GM18858 (cell line): ENCODE results near the gene ARNT2.

Experiments used
- ATAC-seq: cut with Tn5 transposase; IDR thresholded peaks from one replicate; pipeline ENCODE4 v1.9.1; 2021; ENCODE audit not compliant: unreplicated experiment

The ARNT2 gene

DNA sequence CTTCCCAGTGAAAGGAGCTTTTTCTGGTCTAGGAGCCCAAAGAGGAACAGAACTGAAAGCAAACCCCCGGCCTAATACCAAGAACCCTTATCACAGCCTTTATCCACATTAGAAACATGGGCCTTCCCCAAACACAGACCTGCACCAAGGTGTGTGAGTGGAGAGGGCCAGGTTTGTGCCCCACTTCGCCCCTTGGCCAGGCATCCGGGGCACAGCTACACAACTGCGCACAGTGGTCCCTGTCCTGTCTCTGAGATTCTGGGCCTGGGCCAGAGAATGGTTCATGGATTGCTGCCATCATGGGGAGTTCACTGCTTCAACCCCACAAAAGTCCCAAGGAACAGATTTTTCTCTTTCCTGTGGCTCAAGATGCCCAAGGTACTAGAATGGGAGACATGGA is 165.5 kb downstream of the ARNT2 start:
- ATAC-seq, result no peak

DNA sequence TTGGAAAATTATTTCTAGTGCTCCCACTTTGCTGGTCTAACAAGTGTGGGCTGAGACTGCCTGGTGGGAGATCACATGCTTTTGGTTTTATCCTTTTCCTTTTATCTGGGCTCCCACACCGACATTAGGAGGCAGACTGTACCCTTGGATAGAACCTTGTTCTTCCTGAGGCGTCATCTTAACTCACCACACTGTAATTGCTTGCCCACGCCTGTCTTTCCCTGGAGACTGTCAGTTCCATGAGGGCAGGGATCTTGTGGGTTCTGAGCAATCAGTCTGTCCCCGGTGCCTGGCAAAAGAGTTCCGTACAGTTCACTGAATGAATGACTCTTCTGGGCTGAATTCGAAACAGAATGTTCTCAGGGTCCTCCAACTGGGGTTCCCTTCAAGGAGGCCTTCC is 166.4 kb downstream of the ARNT2 start:
- ATAC-seq, result no peak

DNA sequence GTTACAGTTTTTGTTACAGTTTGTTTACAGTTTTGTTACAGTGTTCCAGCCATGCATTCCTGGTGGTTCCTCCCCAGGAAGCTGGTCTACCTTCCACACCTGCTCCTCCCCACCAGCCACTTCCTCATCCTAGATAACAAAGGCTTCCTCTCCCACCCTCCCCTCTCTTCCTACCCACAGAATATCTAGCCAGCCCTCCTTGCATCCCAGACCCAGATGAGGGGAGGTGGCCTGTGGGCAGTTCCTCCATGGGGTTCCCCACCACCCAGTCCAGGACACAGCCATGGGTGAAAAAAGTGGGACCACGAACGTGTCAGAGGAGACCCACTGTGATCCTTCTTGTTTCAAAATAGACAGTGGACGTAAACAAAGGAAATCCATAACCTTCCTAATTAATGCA is 168.2 kb downstream of the ARNT2 start:
- ATAC-seq, result no peak

DNA sequence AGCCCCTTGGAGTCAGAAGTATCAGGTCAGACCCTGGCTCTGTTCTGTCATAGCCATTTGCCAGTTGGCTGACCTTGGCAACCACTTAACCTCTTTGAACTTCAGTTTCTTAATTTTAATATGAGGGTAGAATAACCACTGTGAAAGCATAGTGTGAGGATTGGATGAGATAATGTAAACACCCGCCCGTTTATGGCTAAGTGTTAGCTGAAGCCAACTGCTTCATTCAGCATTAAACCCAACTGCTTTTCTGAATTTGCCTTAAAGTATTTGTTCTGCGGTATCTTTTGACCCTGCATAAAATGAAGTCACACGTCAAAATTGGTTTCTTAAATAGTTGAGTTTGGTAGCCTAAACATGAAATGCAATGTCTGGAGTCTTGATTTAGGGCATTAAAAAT is 169.4 kb downstream of the ARNT2 start:
- no peak for ATAC-seq

DNA sequence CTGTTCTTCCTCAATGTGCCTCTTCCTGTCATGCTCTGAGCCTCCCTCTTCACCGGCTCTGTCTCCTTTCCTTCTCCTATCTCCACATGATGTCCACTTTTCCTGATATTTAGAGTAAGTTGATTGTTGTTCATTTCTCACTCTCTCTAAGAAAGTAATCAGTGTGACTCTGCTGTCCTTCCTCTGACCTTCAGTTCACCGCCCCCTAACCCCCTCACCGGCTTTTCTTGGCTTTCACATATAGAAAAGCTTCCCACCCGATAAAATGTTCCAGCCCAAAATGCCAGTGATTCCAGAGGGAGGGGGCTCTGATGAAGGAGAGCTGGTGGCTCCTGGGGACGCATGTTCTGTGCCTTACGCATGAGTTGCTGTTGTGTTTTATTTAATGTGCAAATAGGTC is 170.4 kb downstream of the ARNT2 start:
- ATAC-seq, result no peak

DNA sequence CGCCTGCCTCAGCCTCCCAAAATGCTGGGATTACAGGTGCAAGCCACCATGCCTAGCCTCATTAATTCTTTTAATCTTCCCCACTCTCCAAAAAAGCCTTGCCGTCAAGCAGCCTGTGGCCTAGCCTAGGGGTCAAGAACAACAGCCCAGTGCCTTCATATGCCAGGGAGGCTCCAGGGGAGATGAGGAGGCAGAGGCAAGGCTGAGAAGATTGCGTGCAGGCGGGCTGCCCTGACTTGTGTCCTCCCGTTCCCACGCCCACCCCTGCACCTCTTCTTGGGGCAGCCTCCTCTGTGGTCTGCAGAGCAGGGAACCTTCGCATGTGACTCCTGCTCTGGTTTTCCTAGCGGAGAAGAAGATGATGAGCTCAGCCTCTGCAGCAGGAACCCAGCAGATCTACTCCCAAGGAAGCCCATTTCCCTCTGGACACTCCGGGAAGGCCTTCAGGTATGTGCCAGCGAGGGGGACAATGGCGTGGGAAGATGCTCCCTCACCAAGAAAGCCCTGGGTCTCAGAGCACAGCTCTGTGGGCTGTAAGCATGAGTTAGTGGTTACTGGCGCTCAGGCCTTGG is 172.4 kb downstream of the ARNT2 start:
- ATAC-seq, result no peak

DNA sequence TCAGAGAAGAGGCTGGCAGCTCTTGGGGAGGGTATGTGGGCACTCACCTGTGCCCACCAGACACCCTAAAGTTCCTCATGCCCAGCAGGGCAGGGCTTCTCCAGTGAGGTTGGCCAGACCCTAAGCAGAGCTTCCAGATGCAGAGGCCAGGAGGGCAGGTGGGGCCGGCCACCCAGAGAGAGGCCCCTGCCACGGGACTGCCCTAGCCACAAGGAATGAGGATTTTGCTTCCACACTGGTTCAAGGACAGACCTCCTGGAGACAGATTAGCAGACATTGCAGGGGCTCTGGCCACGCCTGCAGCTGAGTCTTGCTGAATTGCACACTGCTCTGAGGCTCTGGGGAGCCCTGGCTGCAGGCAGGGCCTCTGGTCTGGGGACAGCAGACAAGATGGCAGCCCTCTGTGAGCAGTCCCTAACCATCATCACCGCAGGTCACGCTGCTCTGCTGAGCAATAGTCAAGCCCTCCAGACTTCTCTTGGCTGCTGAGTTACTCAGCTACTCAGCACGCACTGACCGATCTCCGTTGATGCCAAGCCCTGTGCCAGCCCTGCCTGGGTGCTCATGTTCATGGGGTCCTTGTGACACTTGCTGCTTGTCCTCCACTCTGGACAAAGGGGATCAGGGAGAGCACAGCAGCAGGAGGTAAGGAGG is 173.5 kb downstream of the ARNT2 start:
- ATAC-seq, result no peak

DNA sequence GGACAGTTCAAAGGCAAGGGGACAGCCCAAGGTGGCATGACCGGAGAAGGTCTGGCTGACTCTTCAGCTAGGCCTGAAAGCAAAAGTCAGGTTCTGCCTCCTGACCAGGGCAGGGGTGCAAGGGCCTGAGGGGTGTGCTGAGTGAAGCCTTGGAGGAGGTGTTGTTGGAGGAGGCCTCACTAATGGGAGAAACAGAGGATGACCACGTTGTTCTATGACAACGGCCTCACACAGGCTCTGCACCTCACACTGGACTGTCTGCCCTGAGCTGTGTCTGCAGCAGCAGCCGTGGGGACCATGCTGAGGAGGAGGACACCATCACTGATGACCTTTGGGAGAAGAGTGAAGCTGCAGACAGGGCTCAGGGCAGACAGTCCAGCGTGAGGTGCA is 174.0 kb downstream of the ARNT2 start:
- no peak for ATAC-seq

DNA sequence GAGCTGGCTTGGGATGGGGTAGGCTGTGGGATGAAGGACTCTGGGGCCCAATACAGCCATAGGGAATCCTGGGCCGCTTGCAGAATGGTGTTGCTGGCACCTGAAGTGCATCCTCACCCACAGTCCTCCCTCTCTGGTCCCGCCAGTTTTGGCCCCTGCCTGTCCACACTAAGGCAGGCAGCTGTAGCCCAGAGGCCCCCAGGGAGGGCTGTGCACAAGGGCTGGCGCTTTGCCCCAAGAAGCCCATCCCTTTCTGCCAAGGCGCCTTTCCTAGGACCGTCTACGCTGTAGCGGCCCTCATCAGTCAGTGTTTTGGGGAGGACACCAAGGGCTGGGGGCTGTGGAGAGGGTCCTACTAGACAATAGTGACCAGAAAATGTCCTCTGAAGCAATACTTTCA is 174.7 kb downstream of the ARNT2 start:
- ATAC-seq, result no peak

DNA sequence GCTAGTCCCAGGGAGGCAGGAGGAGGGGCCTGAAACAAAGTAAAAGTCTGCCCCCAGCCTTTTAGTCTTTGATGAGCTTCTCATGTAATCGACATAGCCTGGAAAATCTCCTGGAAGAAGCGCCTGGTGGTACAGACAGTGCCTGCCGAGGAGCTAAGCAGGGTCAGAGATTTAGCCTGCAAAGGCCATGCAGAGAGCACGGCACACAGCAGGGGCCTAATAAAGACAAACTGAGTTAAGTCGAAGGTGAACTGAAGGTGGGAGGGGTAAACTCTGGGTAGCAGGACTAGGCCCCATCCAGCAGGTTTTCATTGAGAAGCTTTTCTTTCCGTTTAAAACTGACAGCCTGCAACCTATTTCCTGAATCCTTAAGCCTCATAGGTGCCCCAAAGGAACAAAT is 175.4 kb downstream of the ARNT2 start:
- ATAC-seq, result no peak

DNA sequence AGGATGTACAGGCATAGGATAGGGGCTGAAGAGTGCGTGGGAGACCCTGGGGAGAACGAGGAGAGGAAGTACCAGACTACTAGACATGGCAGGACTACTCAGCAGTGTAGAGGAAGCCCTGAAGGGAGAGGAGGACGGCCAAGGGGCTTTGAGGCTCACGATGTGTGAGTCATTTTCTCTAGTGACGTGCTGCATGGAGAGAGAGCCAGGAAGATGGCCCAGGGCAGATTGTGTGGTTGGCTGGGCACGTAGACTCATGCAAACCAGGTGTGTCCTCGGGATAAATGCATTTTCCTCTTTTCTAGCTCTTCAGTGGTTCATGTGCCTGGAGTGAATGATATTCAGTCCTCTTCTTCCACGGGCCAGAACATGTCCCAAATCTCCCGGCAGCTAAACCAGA is 175.9 kb downstream of the ARNT2 start:
- no peak for ATAC-seq

DNA sequence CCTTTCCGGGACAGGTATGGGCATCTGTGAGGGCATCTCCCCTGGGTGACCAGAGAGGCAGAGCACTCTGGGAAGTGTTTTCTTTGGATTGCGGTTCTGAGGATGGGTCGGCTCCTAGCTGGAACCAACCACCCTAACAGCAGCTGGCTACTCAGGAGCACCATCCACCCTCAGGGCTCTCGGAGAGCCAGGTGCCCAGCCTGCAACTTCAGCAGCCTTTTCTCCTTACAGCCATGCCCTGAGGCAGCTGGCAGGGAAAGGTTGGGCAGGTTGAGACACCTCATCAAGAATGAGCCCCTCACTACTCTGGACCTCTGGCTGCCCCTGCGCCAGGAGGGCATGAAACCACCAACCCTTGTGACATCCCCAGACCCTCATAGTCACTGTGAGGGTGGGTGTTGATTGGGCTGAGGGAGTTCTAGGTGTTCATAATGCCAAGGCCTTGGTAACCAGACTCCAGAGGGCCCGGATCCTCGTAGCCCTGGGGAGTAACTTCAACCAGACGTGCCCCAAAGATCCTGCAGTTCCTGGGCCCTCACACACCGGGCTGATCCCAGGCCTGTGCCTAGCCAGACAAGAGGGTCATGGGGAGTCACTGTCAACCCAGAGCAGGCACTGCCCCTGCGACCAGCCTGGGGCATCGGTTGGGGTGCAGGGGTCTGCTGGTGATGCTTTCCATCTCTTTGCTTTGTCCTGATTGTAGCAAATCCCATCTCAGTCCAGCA is 176.5 kb downstream of the ARNT2 start:
- no peak for ATAC-seq

DNA sequence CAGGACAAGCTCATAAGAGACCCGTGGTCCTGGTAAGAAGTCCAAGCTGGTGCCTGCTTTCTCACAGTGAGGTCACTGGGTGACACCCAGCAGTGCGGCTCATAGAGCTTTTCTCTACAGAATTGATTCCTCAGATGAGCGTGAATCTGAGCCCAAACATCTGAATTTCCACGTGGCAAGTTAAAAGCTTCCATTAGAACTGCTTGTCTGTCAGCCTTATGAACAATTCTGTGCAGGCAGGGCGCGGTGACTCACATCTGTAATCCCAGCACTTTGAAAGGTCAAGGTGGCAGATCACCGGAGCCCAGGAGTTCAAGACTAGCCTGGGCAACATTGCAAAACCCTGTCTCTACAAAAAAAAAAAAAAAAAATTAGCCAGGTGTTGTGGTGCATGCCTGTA is 177.8 kb downstream of the ARNT2 start:
- no peak for ATAC-seq

DNA sequence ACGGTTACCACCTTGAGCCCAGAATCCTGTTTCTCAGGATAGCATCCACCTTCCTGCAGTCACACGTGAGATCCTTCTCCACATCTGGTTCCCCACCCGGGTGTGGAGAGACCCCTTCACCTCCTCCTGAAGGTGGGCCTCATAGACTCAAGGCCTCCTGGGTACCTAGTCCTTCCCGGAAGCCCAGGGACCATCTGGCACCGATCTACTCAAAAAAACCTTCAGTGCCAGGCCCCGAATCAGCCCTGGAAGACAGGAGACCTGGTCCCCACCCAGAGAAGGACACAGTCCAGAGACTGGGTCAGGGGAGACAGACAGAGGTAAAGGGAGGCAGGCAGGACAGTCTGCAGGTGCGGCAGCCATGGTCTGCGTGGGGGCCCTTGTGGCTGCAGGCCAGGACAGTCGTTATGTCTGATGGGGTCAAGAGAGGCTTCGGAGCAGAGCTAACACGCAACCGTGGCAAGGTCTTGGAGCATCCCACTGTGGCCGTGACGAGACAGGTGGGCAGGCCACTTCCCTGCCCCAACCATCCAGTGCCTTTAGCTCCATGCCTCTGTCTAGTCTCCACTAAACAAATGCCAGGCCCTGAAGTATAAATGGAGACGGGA is 178.7 kb downstream of the ARNT2 start:
- no peak for ATAC-seq

DNA sequence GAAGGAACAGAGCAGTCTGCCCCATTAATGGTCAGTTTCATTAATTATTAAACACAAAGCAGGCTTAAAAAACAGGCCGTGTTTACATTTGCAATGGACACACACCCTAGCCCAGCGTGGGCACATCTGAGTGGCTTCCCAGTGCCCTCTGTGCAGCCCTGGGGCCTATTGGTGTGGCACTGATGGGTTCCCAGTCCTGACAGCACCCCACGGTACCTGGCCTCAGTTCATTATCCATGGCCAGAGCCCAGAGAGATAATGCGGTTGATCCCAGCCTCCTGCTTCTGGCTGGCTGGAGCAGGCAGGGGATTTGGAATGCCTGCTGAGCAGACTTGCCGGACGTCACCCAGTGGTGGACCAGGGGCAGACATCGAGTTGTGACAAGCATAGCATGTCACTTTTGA is 180.4 kb downstream of the ARNT2 start:
- no peak for ATAC-seq

DNA sequence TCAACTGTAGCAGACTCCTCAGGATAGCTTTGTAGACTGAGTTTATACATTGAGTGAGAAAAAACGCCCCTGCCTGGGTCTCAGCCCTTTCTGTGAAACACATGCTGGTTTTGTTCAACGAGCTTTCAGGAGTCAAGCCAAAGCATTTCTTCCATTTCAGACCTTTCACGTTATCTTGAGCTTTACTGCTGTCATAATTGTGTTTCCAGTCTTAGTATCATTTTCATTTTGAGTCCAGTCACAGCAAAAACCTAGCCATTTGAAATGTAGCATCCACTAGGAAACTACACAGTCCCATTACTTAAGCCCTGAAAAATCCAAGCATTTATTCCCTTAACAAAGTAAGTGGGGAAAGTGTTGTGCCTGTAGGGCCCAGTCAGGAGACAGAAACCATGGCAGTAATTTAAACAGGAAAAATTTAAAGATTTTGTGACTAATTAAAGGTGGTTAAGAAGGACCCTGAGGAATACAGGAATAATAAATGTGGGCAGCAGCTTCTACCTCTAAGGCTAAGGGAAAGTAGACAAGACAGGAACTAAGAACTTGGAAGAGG is 180.9 kb downstream of the ARNT2 start:
- ATAC-seq, result no peak

DNA sequence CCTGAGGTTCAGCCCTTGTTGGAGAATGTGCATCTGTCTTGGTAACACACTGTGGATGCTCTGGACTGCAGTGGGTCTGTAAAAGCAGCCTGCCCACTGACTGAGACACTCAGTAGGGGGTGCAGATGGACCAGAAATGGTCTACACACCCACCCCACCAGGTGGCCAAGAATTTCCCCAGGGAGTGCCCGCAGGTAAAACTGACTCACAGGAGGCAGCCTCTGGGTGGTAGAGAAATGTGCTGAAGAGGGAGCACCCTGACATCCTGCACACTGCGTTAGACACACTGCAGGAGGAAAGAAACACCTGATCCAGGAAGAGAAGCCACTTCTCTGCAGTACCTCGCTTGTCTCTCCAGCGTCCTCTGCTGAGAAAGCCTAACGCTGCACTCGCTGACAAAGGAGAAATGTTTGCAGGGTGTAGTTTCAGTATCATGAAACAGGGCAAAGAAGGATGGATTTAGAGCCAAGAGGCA is 181.4 kb downstream of the ARNT2 start:
- ATAC-seq, result no peak

DNA sequence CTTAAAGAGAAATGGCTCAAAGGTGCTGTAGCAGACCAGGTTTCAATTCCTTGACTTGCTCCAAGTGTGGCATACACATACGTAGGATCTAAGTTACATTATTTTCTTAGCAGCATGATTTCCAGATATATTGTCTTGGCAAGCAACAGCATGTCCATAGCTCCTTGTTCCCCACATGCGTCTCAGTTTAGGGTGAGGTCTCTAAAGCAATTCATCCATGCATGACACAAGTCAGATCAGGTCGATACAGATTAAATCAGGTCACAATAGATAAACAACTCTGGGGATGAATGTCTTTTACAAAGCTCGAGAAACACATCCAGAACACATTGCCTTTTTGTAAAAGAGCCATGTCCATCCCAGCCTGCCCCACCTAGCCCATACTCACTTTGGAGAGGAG is 182.0 kb downstream of the ARNT2 start:
- ATAC-seq, result no peak

DNA sequence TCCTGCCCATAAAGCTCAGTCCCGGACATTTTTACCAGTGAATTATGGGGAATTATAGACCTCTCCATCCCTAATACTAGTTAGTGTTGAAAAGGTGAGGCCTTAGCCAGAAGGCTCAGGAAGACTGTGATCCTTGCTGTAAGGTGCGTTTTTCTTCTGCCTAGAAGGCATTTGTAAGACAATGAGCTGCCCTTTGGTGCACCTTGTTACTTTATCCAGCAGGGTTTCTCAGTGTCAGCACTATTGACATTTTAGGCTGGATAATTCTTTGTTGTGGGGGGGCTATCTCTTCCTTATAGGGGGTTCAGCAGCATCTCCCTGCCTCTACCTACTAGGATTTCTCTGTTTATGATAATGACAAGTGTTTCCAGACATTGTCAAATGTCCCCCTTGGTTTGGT is 182.8 kb downstream of the ARNT2 start:
- no peak for ATAC-seq

DNA sequence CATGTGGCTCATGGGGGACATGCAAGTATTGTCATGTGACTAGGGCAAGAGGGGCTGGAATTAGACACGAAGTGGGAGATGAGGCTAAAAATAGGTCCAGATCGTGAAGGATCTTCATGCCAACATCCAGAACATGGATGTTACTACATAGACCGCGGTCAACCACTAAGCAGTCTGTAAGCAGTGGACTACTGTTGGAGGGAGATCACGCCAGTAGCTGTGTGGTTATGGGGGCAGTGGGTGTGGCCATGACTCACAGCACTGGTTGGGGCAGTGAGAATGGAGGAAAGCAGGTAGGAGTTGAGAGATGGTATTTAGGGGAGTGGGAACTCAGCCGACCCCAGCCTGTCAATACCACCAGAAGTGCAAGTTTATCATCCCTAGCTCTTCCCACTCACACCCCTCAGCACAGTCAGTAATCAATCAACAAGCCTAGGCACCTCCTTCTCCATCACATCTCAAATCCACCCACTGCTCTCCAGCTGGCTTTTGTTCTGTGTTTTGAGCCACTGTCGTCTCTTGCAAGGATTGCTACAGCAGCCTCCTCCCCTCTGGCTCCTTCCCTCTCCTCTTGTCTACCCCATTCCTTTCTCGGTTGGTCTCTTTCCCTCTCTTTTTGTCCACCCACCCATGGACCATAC is 183.8 kb downstream of the ARNT2 start:
- no peak for ATAC-seq

DNA sequence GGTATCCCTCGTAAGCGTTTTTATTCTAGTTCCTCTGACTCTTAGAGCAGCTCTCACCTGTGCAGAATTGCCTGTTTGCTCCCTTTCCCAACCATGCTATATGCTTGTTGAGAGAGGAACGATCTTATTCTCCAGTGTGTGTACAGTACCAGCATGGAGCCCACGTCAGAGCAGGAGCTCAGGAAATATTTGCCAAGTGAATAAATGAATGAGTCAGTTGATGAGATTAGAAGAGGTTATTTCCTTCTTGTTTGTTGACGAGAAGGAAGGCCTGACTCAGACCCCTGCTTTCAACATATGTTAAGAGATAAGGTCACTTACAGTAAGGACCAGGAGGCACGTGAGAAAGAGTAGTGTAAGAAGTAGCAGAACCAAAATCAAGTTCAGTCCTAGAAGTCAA is 184.6 kb downstream of the ARNT2 start:
- ATAC-seq, result no peak
